H1 (cell line): ENCODE results near the gene KCTD16. TPM values are rescaled to one million over a fixed set of nuclear protein-coding genes. Genes with fewer than 3 reads are reported as not detected.

Source experiments
- CTCF ChIA-PET: fragments of 300-600 bp; sonication (Branson Sonifier 250); formaldehyde crosslinking; loops from one replicate; lab custom pipeline; 2021; ENCODE audit not compliant: partially characterized antibody; lab: Charles Lee
- POLR2A ChIA-PET: fragments of 300-600 bp; sonication (Branson Sonifier 250); formaldehyde crosslinking; loops from one replicate; lab custom pipeline; 2021; ENCODE audit warnings: inconsistent platforms; ENCODE audit not compliant: partially characterized antibody; lab: Charles Lee
- DNase-seq, 2 experiments: peaks; one replicate each; pipeline versions ENCODE4 v3.0.0 to v3.0.0-alpha.2; 2010 to 2022; ENCODE audit warnings: low spot score in 2 of 2, low read depth in 1 of 2, mixed read lengths in 1 of 2
- FAIRE-seq: peaks from 2 replicates; lab custom pipeline; 2011; peaks lifted over from hg19 to GRCh38; lab: Jason Lieb, UNC
- H2AFZ ChIP-seq: 2 replicates; pipeline ENCODE4 v1.8.1; 2012; ENCODE audit warnings: low read length, inconsistent platforms
- H2AK5ac ChIP-seq: 2 replicates; pipeline ENCODE4 v1.6.1; 2013; ENCODE audit warnings: low read depth, low read length
- H2BK120ac ChIP-seq: replicated peaks from 2 replicates; pipeline ENCODE3; 2013; ENCODE audit warnings: low read depth, low read length, inconsistent platforms
- H2BK12ac ChIP-seq: 2 replicates; pipeline ENCODE4 v1.6.1; 2013; ENCODE audit warnings: low read depth, low read length
- H2BK15ac ChIP-seq: 2 replicates; pipeline ENCODE4 v1.6.1; 2013; ENCODE audit warnings: low read length
- H2BK20ac ChIP-seq: 2 replicates; pipeline ENCODE4 v1.6.1; 2013; ENCODE audit warnings: low read length
- H2BK5ac ChIP-seq: 2 replicates; pipeline ENCODE4 v1.6.1; 2013; ENCODE audit warnings: low read depth, low read length
- H3K14ac ChIP-seq: 2 replicates; pipeline ENCODE4 v1.6.1; 2013; ENCODE audit warnings: inconsistent platforms; ENCODE audit not compliant: insufficient read length
- H3K18ac ChIP-seq: 2 replicates; pipeline ENCODE4 v1.6.1; 2013; ENCODE audit warnings: low read length; ENCODE audit errors: extremely low read depth
- H3K23ac ChIP-seq: 2 replicates; pipeline ENCODE4 v1.6.1; 2013; ENCODE audit warnings: inconsistent platforms; ENCODE audit not compliant: insufficient read length
- H3K23me2 ChIP-seq: 2 replicates; pipeline ENCODE4 v1.6.1; 2013; ENCODE audit warnings: low read depth, low read length
- H3K27ac ChIP-seq: 2 replicates; pipeline ENCODE4 v1.6.1; 2011; ENCODE audit warnings: low read depth, low read length, inconsistent platforms
- H3K27me3 ChIP-seq, 4 experiments: replicated peaks in 1 of 4; 1 replicate in 1 of 4; 2 replicates in 3 of 4; pipeline versions ENCODE4 v1.6.1 to v1.8.1; 2011 to 2013; ENCODE audit warnings: low read length in 3 of 4, mild to moderate bottlenecking in 3 of 4, inconsistent platforms in 2 of 4, mixed read lengths in 2 of 4, moderate library complexity in 1 of 4; ENCODE audit not compliant: control insufficient read depth in 3 of 4, insufficient read depth in 3 of 4; ENCODE audit errors: extremely low read depth in 1 of 4
- H3K36me3 ChIP-seq, 4 experiments: 2 replicates each; pipeline versions ENCODE4 v1.6.1 to v1.8.1; 2011 to 2013; ENCODE audit warnings: mild to moderate bottlenecking in 4 of 4, low read length in 3 of 4, moderate library complexity in 2 of 4, control low read depth in 1 of 4, inconsistent platforms in 1 of 4; ENCODE audit not compliant: insufficient read depth in 4 of 4, control insufficient read depth in 2 of 4
- H3K4ac ChIP-seq: replicated peaks from 2 replicates; pipeline ENCODE3; 2013; ENCODE audit warnings: low read length, low read depth, mixed read lengths, inconsistent platforms; ENCODE audit not compliant: insufficient read length
- H3K4me1 ChIP-seq, 4 experiments: replicated peaks in 1 of 4; 1 replicate in 1 of 4; 2 replicates in 3 of 4; pipeline versions ENCODE4 v1.6.1 to v1.8.1; 2011 to 2013; ENCODE audit warnings: low read length in 3 of 4, inconsistent platforms in 2 of 4, mixed read lengths in 1 of 4; ENCODE audit not compliant: insufficient read depth in 4 of 4, control insufficient read depth in 3 of 4
- H3K4me2 ChIP-seq, 2 experiments: 2 replicates each; pipeline versions ENCODE4 v1.6.1 to v1.8.1; 2011 to 2013; ENCODE audit warnings: low read depth in 2 of 2, low read length in 2 of 2, control low read depth in 1 of 2, inconsistent platforms in 1 of 2, mild to moderate bottlenecking in 1 of 2; ENCODE audit not compliant: insufficient read depth in 1 of 2
- H3K4me3 ChIP-seq, 4 experiments: fragments of 200-600, 300-600 bp in 1 of 4; sonication (generic), shearing (Covaris generic), sonication (Bioruptor Twin) in 1 of 4; 2 replicates each; pipeline versions ENCODE4 v1.5.1 to v1.8.1; 2011 to 2016; ENCODE audit warnings: low read length in 4 of 4, low read depth in 3 of 4, control low read depth in 2 of 4, inconsistent platforms in 2 of 4, mild to moderate bottlenecking in 2 of 4, mixed read lengths in 1 of 4, moderate library complexity in 1 of 4; ENCODE audit not compliant: insufficient read depth in 2 of 4; ENCODE audit errors: extremely low read depth in 1 of 4
- H3K56ac ChIP-seq: replicated peaks from 2 replicates; pipeline ENCODE3; 2013; ENCODE audit warnings: low read depth, mild to moderate bottlenecking, mixed read lengths, low read length, inconsistent platforms; ENCODE audit not compliant: insufficient read length
- H3K79me1 ChIP-seq: 2 replicates; pipeline ENCODE4 v1.6.1; 2013; ENCODE audit warnings: low read depth, low read length, control low read depth
- H3K79me2 ChIP-seq, 2 experiments: 2 replicates each; pipeline versions ENCODE4 v1.6.1 to v1.8.1; 2012 to 2013; ENCODE audit warnings: low read length in 2 of 2, mild to moderate bottlenecking in 2 of 2, inconsistent platforms in 1 of 2; ENCODE audit not compliant: insufficient read depth in 2 of 2, control insufficient read depth in 1 of 2
- H3K9ac ChIP-seq, 4 experiments: replicated peaks in 1 of 4; 1 replicate in 1 of 4; 2 replicates in 3 of 4; pipeline versions ENCODE4 v1.6.1 to v1.8.1; 2011 to 2013; ENCODE audit warnings: low read depth in 3 of 4, low read length in 3 of 4, control low read depth in 2 of 4, mild to moderate bottlenecking in 2 of 4, moderate library complexity in 2 of 4, inconsistent platforms in 1 of 4; ENCODE audit errors: extremely low read depth in 1 of 4
- H3K9me3 ChIP-seq, 2 experiments: 2 replicates each; pipeline versions ENCODE4 v1.6.1 to v1.8.1; 2012 to 2013; ENCODE audit warnings: mild to moderate bottlenecking in 2 of 2, moderate library complexity in 2 of 2, control low read depth in 1 of 2, inconsistent platforms in 1 of 2, low read depth in 1 of 2, low read length in 1 of 2, mixed read lengths in 1 of 2; ENCODE audit not compliant: insufficient read depth in 2 of 2
- H4K20me1 ChIP-seq, 2 experiments: replicated peaks in 1 of 2; 2 replicates each; pipeline versions ENCODE3 to v1.8.1; 2011 to 2013; ENCODE audit warnings: inconsistent platforms in 2 of 2, low read length in 2 of 2, mild to moderate bottlenecking in 1 of 2; ENCODE audit not compliant: insufficient read depth in 2 of 2, control insufficient read depth in 1 of 2
- H4K5ac ChIP-seq: 2 replicates; pipeline ENCODE4 v1.6.1; 2013; ENCODE audit warnings: low read length, low read depth, mixed read lengths, inconsistent platforms; ENCODE audit not compliant: insufficient read length
- H4K8ac ChIP-seq: 2 replicates; pipeline ENCODE4 v1.8.0; 2013; ENCODE audit warnings: mild to moderate bottlenecking, moderate library complexity, low read length, inconsistent platforms; ENCODE audit not compliant: insufficient read depth; ENCODE audit errors: extremely low read depth
- H4K91ac ChIP-seq: replicated peaks from 2 replicates; pipeline ENCODE3; 2013; ENCODE audit warnings: low read length, mixed read lengths, inconsistent platforms; ENCODE audit not compliant: insufficient read length
- KDM1A ChIP-seq: fragments of 200-600, 300-600 bp; sonication (generic); IDR thresholded peaks from 2 replicates; pipeline ENCODE4 v1.7.1; 2016; ENCODE audit warnings: mild to moderate bottlenecking, low read length, borderline replicate concordance
- RFX5 ChIP-seq: IDR thresholded peaks from 2 replicates; pipeline ENCODE4 v1.6.1; 2011; ENCODE audit warnings: low read depth, low read length, improper control_type of control experiment, borderline replicate concordance
- TAF7 ChIP-seq: optimal IDR thresholded peaks from 2 replicates; pipeline ENCODE3; 2011; ENCODE audit warnings: low read depth, mild to moderate bottlenecking, inconsistent platforms, low read length, moderate library complexity, borderline replicate concordance
- WGBS, 2 experiments: shearing (Covaris generic) in 1 of 2; methylation state at CpG; one replicate each; pipeline versions ENCODE4 v1.1.6 to v1.1.7; 2013 to 2015; ENCODE audit warnings: low lambda C conversion rate in 2 of 2, mixed read lengths in 2 of 2, inconsistent platforms in 1 of 2, low coverage in 1 of 2, missing lambda C conversion rate in 1 of 2; ENCODE audit not compliant: insufficient replicate concordance in 2 of 2, insufficient coverage in 1 of 2, insufficient read length in 1 of 2; ENCODE audit errors: extremely low coverage in 1 of 2, missing lambda C conversion rate in 1 of 2; 5-methylcytosine and 5-hydroxymethylcytosine counted together
- polyA plus RNA-seq, 7 experiments: library from polyadenylated mRNA; depleted of rRNA in 3 of 7; stranded (reverse) in 5 of 7; unstranded in 2 of 7; fragments of >200 nt in 5 of 7; fragments of 200-250 nt in 2 of 7; gene quantifications; 1 replicate in 5 of 7; 2 replicates in 1 of 7; 4 replicates in 1 of 7; pipeline versions ENCODE4 v1.2.1 to v1.2.3, GENCODE V29; 2011 to 2013; ENCODE audit warnings: missing spikeins in 2 of 7, mixed read lengths in 2 of 7
- total RNA-seq: library from RNA; stranded (reverse); fragmentation: NEBNext Ultra II Directional; extraction: Animal tissue kit (Norgen Biotek cat#: 25700); gene quantifications from 2 replicates; pipeline ENCODE4 v1.2.1, GENCODE V29; 2021

KCTD16 gene
- total and polyA plus RNA-seq, 2 of the 8 experiments (the other 6 are each of a cell fraction or from before 2014, with no cell fraction given) = 0.03 to 0.24 TPM

DNA sequence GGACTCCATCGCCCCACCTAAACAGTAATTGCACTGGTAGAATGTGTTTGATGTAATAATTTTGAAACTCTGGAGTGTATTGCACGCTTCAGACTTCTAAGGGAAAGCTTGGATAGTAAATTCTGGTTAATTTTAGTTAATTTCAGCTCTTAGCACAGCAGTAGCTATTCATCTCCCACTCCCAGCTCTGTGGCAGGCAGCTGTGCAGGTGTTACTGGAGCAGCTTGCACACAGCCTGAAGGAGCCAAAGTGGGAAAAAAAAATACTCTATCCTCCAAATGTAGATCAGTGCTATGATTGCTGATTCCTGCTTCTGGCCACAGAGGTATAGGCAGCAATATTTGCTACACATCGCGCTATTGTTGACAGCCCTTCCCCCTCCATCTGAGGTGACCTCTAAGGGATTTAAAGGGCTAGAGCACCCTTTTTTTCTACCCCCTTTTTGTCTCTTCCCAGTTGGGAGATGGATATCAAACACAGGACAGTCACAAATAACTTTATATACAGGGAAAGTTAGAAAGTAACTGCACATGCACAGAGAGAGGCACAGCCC is 97.4 kb downstream of the KCTD16 start:
- 60% methylated on average over 4 of the region's 4 CpGs; no CpG with 5 or more reads in 1 of the 2 experiments for WGBS, 2 experiments
- peak overlapping the region in 1 of 2 experiments; percentile 52; a peak in 1 of 4 replicates for H3K4me2 ChIP-seq
- FAIRE-seq (no peak), DNase-seq (no peak)
- H3K79me2 ChIP-seq = no peaks in the 10 kb centered on the region
- H3K18ac ChIP-seq = no peak overlapping the region
- no peak overlapping the region for H2BK15ac ChIP-seq
- H2BK12ac ChIP-seq = no peak overlapping the region
- no peak overlapping the region for H4K5ac ChIP-seq
- no peak overlapping the region for H3K4ac ChIP-seq
- no peak overlapping the region for H4K8ac ChIP-seq
- no peak overlapping the region for H3K56ac ChIP-seq
- H2BK20ac ChIP-seq = no peak overlapping the region
- H3K79me1 ChIP-seq = no peaks in the 10 kb centered on the region
- H3K27ac ChIP-seq = no peak overlapping the region
- no peak overlapping the region for H2BK120ac ChIP-seq
- H2AK5ac ChIP-seq = no peak overlapping the region
- ChIA-PET CTCF (no interaction called here), POLR2A (no interaction called here)
- peak overlapping the region; percentile 89 for H2AFZ ChIP-seq
- H3K23me2 ChIP-seq = no peaks in the 10 kb centered on the region
- no peak overlapping the region for H4K91ac ChIP-seq
- H3K4me3 ChIP-seq = peak overlapping the region in 1 of 4 experiments; percentile 8; a peak in 1 of 8 replicates
- no peak overlapping the region for H3K14ac ChIP-seq
- no peaks in the 10 kb centered on the region for H3K9me3 ChIP-seq
- no peak for TF ChIP-seq RFX5
- TF ChIP-seq TAF7 = no peak
- no peak for TF ChIP-seq KDM1A
- H2BK5ac ChIP-seq = no peak overlapping the region
- H3K9ac ChIP-seq = no peak overlapping the region; a peak in 1 of 7 replicates
- H3K27me3 ChIP-seq = no peaks in the 10 kb centered on the region
- H3K36me3 ChIP-seq = no peaks in the 10 kb centered on the region
- peaks cover 0 to 4% (median 0%) of the 10 kb centered on the region in 4 experiments; a peak in 2 of 7 replicates for H3K4me1 ChIP-seq
- no peak overlapping the region for H3K23ac ChIP-seq
- no peaks in the 10 kb centered on the region for H4K20me1 ChIP-seq
